NOMO-1 (cell line): ENCODE measurements around the gene RIPOR2.
A peak's percentile ranks its signal among the peaks of the same experiment; 100 is the strongest.
"Not testable (repeated sequence)": the region's sequence is repeated elsewhere in the genome, so short reads cannot be mapped to it uniquely, and the experiment has no call there.

Experiments used
- DNase-seq, 2 experiments: peaks; one replicate each; lab custom pipeline; 2025; ENCODE audit not compliant: unreplicated experiment in 2 of 2; lab: John Stamatoyannopoulos, UW

The RIPOR2 gene

DNA sequence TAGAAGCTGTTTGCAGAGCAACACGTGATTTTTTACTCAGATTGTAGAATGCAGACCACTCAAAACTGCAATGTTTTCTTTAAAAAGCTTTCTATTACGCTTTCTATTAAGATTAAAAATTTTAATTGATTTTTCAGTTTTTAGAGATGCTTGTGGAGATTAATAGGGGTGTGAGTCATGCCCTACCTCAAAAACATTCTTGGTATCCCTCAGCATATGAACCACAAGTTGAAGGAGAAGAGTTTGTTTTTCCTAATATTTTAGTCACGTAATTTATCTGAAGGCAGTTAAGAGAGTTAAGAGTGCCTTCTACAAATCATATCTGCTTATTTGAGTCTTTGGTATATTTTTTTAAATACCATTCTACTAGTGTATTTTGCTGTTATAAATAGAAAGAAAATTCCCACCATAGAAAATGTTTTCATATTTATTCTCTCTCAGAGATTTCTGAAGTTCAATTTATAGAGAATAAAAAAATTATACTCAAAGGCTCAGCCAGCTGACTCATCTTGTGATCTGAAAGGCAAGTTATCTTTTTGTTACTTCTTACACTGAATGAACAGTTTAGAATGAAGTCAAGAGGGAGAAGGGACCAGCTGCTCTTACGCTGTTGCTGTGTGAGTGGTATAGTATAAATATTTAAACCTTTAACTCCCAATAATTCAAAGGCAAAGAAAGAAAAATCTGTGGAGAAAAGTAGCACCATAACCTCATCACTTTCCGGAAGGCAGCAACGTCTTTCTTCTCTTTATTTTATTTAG, 7.6 kb downstream of the RIPOR2 start:
- DNase-seq = no peak

- no peak for DNase-seq
Measured at GRCh38 chr6:24927277-24927955, 8.3 kb downstream of the RIPOR2 start.

GRCh38 chr6:24926647-24927046, 9.1 kb downstream of the RIPOR2 start:
- DNase-seq = not testable (repeated sequence)

DNA sequence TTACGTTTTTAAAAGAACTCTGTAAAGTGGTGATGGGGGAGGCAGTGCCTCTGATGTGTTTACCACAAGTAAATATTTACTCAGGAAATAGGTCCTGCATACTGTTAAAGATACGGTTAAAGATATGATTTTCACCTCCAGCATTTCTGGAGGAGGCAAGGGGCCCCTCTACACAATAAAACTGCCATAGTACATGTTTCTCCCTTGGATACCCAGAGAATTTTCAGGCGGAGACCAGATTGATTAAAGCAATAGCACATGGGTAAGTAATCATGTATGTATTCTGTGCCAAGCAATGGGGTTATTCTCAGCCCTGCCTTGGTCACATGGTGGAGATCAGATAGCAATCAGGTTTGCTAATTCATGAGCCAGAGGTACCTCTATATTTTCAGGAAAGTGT, 9.6 kb downstream of the RIPOR2 start:
- DNase-seq = no peak

- DNase-seq = no peak
Measured at GRCh38 chr6:24925661-24926060, 10.1 kb downstream of the RIPOR2 start.

DNA sequence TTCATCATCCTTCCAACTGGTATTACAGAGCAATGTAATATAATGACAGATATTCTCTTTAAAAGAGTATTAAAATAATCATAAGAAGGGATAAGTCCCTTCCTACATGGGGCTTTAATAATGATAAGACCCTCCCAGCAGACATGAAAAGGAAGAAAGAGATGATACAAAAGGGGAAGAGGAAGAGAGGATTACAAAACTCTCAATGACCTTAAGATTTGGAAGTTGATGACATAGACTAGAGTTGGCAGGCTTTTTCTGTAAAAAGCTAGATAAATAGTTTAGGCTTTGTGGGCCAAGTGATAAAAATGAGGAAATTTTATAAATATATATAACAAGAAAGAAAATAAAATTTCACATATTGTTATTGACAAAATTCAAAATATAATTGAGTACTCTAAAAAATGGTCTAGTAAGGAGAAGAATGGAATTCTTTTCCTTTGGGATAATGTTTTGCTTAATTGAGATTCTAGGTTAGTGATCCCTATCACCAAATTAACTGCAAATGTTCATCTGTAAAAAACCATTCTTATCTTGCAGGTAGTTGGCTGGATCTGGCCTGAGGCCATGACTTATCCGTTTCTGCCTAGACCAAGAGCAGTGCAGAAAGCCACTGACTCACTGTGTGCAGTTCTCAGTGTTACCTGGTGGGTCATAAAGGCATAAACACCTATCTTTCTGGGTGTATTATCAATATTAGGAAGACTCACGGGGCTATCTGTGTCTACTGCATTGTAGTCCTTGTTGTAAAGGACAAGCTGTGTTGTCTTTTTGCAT, 11.0 kb downstream of the RIPOR2 start:
- peak in 1 of 2 experiments; percentile 79 for DNase-seq

- DNase-seq = no peak
Measured at GRCh38 chr6:24923885-24924401, 11.8 kb downstream of the RIPOR2 start.

DNA sequence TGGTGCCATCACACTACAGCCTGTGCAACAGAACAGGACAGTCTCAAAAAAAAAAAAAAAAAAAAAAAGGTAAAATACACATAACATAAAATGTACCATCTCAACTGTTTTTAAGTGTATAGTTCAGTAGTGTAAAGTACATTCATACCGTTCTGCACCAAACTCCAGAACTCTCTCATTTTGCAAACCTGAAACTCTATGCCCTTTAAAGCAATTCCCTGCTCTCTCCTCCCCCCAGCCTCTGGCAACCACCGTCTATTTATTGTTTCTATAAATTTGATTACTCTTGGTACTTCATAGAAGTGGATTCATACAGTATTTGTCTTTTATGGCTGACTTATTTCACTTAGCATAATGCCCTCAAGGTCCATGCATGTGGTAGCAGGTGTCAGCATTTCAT, 12.9 kb downstream of the RIPOR2 start:
- DNase-seq = no peak

DNA sequence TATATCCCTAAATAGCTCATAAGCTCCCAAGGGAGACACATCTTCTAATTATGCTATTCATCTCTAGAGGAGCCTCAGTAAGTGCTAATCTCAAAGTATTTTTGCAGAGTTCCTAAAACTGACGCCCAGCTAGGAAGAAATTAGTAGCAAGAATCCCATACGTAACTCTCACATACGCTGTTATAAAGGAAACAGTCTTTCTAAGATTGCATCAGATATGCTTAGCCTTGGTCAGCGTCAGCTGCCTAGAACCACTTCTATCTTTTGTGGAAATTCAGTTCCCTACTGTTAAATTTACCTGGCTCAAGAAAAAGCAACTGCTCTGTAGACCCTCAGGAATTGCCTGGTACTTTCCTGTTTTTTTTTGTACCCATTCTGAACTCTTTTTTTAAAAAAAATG, 13.6 kb downstream of the RIPOR2 start:
- peak; percentile 54 to 70 for DNase-seq

DNA sequence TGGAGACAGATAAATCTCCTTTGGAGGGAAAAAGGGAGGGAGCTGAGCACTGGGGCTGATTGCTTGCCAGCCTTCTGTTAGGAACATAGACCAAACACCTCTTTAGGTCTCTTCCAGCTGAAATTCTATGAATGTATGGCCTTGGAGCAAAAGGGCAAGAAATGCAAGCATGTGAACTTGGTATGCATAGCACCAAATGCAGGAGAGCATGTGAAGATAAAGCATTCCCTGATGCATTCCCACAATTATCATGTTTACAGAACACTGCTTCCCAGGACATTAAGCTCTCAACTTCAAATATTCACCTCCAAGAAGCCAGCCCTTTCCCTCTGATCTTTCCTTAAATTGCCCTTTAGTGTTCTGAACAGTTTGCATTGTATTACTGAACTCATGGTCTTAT, 15.6 kb downstream of the RIPOR2 start:
- DNase-seq = no peak

GRCh38 chr6:24919056-24919892, 16.5 kb downstream of the RIPOR2 start:
- DNase-seq = peak in 1 of 2 experiments; percentile 27

GRCh38 chr6:24918641-24919055, 17.1 kb downstream of the RIPOR2 start:
- no peak for DNase-seq

GRCh38 chr6:24916496-24916895, 19.3 kb downstream of the RIPOR2 start:
- no peak for DNase-seq

DNA sequence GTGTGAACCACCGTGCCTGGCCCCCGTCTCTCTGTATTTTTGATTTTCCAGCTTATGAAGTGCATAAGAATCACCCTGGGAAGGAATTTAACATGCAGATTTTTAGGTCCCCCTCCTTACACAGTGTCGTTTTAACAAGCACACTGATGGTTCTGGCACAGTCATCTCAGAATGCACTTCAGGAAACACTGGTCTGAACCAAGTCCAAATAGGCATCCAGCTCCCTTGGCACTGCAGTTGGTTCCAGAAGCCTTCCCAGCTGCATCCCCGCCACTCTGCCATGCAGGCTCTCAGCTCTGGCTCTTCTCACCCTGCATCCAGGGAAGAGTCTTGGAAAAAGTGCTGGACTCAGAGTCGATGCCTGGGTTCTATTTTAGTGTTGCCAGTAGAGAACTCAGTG, 20.1 kb downstream of the RIPOR2 start:
- DNase-seq = no peak

- DNase-seq = not testable (repeated sequence)
Measured at GRCh38 chr6:24914082-24914481, 21.7 kb downstream of the RIPOR2 start.

DNA sequence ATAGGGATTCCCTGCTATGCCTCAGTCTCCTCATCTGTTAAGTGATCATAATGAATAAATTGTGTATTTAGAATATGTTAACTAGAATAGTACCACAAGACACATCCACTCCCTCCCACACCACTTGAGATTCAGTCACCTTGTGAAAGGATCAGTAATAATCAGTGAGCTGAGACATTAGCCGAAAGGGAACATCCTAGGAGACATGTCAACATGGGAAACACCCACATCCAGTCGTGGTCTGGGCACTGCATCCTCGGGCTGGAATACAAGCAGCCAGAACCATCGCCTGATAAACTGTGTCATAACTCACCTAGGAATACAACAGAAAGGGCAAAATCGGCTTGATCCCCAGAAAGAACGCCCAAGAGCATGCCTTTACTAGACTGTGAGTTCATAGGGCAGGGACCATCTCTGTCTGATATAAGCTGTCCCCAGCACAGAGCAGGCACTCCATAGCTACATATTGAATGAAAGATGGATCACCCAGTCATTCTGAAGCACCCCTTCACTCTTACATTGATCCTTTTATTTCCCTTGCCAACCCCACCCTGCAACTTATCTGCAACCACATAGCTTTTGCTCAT, 23.9 kb downstream of the RIPOR2 start:
- no peak for DNase-seq

- peak in 1 of 2 experiments; percentile 51 for DNase-seq
Measured at GRCh38 chr6:24910961-24911725, 24.6 kb downstream of the RIPOR2 start.

- DNase-seq = peak; percentile 49 to 51
Measured at GRCh38 chr6:24910331-24910960, 25.3 kb downstream of the RIPOR2 start.
